Measurements from ENCODE around the gene SMAD3.

SMAD3 gene

DNA sequence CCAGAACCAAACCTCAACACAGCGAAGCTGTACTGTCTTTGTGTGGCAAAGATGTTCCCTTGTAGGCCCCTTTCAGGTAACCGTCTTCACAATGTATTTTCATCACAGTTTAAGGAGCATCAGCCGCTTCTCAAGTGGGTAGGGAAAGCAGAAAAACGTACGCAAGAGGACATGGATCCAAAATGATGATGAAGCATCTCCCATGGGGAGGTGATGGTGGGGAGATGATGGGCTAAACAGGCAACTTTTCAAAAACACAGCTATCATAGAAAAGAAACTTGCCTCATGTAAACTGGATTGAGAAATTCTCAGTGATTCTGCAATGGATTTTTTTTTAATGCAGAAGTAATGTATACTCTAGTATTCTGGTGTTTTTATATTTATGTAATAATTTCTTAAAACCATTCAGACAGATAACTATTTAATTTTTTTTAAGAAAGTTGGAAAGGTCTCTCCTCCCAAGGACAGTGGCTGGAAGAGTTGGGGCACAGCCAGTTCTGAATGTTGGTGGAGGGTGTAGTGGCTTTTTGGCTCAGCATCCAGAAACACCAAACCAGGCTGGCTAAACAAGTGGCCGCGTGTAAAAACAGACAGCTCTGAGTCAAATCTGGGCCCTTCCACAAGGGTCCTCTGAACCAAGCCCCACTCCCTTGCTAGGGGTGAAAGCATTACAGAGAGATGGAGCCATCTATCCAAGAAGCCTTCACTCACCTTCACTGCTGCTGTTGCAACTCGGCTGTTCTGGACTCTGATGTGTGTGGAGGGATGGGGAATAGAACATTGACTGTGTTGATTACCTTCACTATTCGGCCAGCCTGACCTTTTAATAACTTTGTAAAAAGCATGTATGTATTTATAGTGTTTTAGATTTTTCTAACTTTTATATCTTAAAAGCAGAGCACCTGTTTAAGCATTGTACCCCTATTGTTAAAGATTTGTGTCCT is 129.0 kb downstream of the SMAD3 start:
- in situ Hi-C loops (cut with MboI; ENCODE audit: low sequenced_read_pairs, unreplicated experiment): no loop called here
- TF ChIP-seq, protein P1, sequence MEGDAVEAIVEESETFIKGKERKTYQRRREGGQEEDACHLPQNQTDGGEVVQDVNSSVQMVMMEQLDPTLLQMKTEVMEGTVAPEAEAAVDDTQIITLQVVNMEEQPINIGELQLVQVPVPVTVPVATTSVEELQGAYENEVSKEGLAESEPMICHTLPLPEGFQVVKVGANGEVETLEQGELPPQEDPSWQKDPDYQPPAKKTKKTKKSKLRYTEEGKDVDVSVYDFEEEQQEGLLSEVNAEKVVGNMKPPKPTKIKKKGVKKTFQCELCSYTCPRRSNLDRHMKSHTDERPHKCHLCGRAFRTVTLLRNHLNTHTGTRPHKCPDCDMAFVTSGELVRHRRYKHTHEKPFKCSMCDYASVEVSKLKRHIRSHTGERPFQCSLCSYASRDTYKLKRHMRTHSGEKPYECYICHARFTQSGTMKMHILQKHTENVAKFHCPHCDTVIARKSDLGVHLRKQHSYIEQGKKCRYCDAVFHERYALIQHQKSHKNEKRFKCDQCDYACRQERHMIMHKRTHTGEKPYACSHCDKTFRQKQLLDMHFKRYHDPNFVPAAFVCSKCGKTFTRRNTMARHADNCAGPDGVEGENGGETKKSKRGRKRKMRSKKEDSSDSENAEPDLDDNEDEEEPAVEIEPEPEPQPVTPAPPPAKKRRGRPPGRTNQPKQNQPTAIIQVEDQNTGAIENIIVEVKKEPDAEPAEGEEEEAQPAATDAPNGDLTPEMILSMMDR (IDR thresholded peaks at IDR 0.05; ENCODE audit: borderline replicate concordance, control extremely low read depth, extremely low read depth, insufficient read depth, missing control alignments): no peak

DNA sequence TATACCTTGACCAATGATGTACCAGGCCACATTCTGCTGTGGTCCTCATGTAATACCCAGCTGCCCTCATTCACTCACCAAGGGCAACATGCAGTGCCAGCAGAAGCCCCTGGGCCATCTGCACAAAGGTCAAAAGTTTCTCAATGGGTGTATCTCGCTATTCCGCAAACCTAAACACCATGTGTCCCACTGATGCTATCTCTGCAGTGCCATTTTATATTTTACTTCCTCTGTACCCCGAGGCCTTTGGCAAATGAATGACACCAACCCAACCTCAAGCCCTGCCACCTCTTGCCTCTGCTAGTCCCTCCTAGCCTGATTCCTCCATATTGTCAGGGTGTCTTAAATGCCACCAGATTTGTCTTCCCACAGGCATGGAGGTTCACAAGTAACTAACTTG is 129.9 kb downstream of the SMAD3 start:
- TF ChIP-seq, protein P1 (IDR thresholded peaks at IDR 0.05; ENCODE audit: borderline replicate concordance, control extremely low read depth, extremely low read depth, insufficient read depth, missing control alignments): no peak
- no peak for DNase-seq (ENCODE audit: low spot score)
- in situ Hi-C loops (cut with MboI; ENCODE audit: low sequenced_read_pairs, unreplicated experiment): no loop called here

More for the DNA sequence above, 129.0 kb downstream of the SMAD3 start:
- no peak for DNase-seq (ENCODE audit: low spot score)

DNA sequence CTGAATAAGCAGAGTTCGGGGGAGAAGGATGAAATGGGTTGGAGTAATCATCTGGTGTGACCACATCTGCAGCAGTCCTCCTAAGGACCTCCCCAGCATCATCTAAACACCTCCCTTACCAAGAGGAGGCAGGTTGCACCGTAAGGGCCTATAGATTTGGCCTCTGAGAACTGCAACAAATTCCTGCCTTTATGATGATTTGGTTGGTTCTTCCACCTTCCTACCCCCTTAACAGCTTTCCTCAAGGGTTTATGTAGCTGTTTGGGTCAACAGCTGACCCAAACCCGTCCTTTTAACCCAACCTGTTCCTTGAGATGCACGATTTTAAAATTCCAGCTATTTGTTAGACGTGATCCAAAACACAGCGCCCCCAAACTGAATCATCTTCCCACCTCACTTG is 130.8 kb downstream of the SMAD3 start:
- in situ Hi-C loops (cut with MboI; ENCODE audit: low sequenced_read_pairs, unreplicated experiment): no loop called here
- TF ChIP-seq, protein P1 (IDR thresholded peaks at IDR 0.05; ENCODE audit: borderline replicate concordance, control extremely low read depth, extremely low read depth, insufficient read depth, missing control alignments): no peak
- no peak for DNase-seq (ENCODE audit: low spot score)

DNA sequence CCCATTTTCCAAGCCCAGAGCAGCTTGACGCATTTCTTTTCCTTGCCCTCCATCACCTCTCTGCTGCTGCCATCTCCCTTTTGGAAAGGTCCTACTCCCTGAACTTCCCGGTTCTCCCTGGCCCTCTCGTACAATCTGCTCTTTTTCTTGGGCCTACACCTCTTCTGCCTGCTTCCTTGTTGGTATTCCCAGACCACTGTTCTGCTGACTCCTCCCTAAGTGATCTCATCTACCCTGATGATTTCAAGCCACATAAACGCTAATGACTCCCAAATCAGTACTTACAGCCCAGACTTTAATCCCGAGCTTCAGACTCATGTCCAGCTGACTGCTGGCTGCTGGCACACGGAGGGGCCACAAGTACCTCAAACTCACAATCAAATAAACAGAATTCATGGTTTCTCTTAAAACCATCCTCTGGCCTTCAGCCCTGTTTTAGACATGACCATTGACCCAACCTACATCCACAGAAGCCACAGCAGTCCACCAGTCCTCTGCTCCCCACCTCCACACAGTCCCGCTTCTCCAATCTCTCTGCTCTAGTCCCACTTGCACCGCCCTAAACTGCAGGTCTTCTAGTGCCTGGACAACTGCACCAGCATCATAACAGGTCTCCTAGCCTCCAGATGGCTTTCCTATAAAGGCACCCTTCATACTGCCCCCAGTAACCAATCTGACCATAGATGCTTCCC is 131.4 kb downstream of the SMAD3 start:
- in situ Hi-C loops (cut with MboI; ENCODE audit: low sequenced_read_pairs, unreplicated experiment): no loop called here
- DNase-seq (ENCODE audit: low spot score): no peak
- TF ChIP-seq, protein P1 (IDR thresholded peaks at IDR 0.05; ENCODE audit: borderline replicate concordance, control extremely low read depth, extremely low read depth, insufficient read depth, missing control alignments): no peak

DNA sequence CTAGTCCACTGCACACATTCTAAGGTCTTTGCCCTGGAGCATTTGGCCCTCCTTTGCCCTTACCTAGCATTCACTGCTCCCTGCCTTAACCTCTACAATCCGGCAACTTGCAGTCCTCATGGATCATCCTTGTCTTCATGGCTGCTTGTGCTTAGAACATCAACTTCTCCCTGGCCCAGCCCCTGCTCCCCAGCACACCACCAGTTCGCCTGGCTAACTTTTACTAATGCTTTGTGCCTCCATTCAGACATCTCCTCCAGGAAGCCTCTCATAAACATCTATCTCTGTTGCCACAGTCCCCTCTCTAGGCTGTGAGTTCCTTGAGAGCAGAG is 131.9 kb downstream of the SMAD3 start:
- no peak for DNase-seq (ENCODE audit: low spot score)
- in situ Hi-C loops (cut with MboI; ENCODE audit: low sequenced_read_pairs, unreplicated experiment): no loop called here

DNA sequence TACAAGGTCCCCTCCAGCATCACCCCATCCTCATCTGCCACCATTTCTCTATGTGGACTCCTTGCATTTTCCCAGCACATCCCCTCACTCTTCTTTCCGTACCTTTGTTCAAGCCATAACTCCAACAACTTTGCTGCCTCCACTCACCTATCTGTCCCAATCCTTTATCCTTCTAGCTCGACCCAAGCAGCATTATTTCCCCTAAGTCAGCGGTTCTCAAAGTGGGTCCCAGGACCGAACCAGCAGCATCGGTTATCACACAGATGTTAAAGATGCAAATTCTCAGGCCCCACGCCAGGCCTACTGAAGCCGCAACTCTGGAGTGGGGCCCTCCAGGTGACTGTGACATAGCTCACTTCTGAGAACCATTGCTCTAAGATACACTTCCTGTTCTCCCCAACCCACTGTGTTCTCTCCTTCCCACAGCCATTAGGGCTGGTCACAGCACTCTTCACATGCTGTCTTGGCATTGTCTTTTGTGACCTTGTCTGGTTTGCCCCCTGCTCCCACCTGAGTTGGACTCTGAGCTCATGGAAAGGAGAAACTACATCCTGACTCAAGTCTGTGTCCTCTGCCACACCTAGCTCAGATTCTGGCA is 132.9 kb downstream of the SMAD3 start:
- TF ChIP-seq, protein P1 (IDR thresholded peaks at IDR 0.05; ENCODE audit: borderline replicate concordance, control extremely low read depth, extremely low read depth, insufficient read depth, missing control alignments): no peak
- in situ Hi-C loops (cut with MboI; ENCODE audit: low sequenced_read_pairs, unreplicated experiment): no loop called here
- DNase-seq (ENCODE audit: low spot score): no peak

More for the DNA sequence above, 131.9 kb downstream of the SMAD3 start:
- TF ChIP-seq, protein P1 (IDR thresholded peaks at IDR 0.05; ENCODE audit: borderline replicate concordance, control extremely low read depth, extremely low read depth, insufficient read depth, missing control alignments): no peak

Data from GM13976 (cell line).